ENCODE data around the gene TEN1.

GRCh38 chr17:76000755-76001521, 21.9 kb downstream of the TEN1 start, which contains the start of gene CDK3:
- TF ChIP-seq CTCF (IDR thresholded peaks at IDR 0.05) (no peak), EZH2 (IDR thresholded peaks at IDR 0.05) (no peak)

Measured in neural progenitor cell (in vitro differentiated cells).